Measurements from ENCODE around the gene PPP1R1B.

- TF ChIP-seq, protein P1, sequence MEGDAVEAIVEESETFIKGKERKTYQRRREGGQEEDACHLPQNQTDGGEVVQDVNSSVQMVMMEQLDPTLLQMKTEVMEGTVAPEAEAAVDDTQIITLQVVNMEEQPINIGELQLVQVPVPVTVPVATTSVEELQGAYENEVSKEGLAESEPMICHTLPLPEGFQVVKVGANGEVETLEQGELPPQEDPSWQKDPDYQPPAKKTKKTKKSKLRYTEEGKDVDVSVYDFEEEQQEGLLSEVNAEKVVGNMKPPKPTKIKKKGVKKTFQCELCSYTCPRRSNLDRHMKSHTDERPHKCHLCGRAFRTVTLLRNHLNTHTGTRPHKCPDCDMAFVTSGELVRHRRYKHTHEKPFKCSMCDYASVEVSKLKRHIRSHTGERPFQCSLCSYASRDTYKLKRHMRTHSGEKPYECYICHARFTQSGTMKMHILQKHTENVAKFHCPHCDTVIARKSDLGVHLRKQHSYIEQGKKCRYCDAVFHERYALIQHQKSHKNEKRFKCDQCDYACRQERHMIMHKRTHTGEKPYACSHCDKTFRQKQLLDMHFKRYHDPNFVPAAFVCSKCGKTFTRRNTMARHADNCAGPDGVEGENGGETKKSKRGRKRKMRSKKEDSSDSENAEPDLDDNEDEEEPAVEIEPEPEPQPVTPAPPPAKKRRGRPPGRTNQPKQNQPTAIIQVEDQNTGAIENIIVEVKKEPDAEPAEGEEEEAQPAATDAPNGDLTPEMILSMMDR (IDR thresholded peaks at IDR 0.05) = no peak
- TF ChIP-seq POLR2A (IDR thresholded peaks at IDR 0.05) = no peak
- TF ChIP-seq POLR2AphosphoS5 (IDR thresholded peaks at IDR 0.05) = no peak
These were observed 36.6 kb downstream of the PPP1R1B start for GRCh38 chr17:39663340-39663687.

Measured in gastroesophageal sphincter (tissue), 3 donors.